K562 (cell line): Measurements from ENCODE around the gene RPL22. TPM values are rescaled to one million over a fixed set of nuclear protein-coding genes. Genes with fewer than 3 reads are reported as not detected.
A peak's percentile ranks its signal among the peaks of the same experiment; 100 is the strongest.

ENCODE experiments used
- ATAC-seq: fragments of 200-7000 bp; cut with Tn5 transposase; 3 replicates; pipeline ENCODE4 v1.9.1; 2020; ENCODE audit warnings: moderate library complexity
- BruUV-seq: library from RNA; stranded (reverse); fragments of 400-500 nt; replicated peaks from 2 replicates; lab custom pipeline; 2021; lab: Mats Ljungman, UMichigan
- CTCF ChIA-PET: fragments of 300-600 bp; formaldehyde crosslinking; extraction: SDS; loops from one replicate; lab custom pipeline; 2021; ENCODE audit warnings: low intra/inter-chr PET ratio; lab: Yijun Ruan, JAX
- POLR2A ChIA-PET: fragments of 300-600, 350-650 bp; sonication (Branson Sonifier 250); formaldehyde crosslinking; extraction: SDS; loops from one replicate; lab custom pipeline; 2021; ENCODE audit warnings: antibody characterized with exemption, inconsistent platforms; lab: Yijun Ruan, JAX
- DNase-seq, 4 experiments: peaks; one replicate each; pipeline versions ENCODE4 v3.0.0 to v3.0.0-alpha.2; 2011 to 2018; ENCODE audit warnings: low spot score in 3 of 4, mixed read lengths in 3 of 4; ENCODE audit errors: extremely low read depth in 1 of 4
- FAIRE-seq: peaks from 2 replicates; lab custom pipeline; 2011; peaks lifted over from hg19 to GRCh38; lab: Jason Lieb, UNC
- H2AFZ ChIP-seq: 2 replicates; pipeline ENCODE4 v1.6.0; 2011; ENCODE audit warnings: low read depth, low read length, control low read depth, inconsistent platforms
- H3K27ac ChIP-seq: fragments of 200-600 bp; 3 replicates; pipeline ENCODE4 v1.8.0; 2011; ENCODE audit warnings: low read depth, mild to moderate bottlenecking, control low read depth, inconsistent platforms, low read length, moderate library complexity, mixed read lengths; ENCODE audit errors: extremely low read depth
- H3K27me3 ChIP-seq, 2 experiments: fragments of 300-600 bp in 1 of 2; 2 replicates in 1 of 2; 3 replicates in 1 of 2; pipeline versions ENCODE4 v1.6.0 to v1.8.0; 2011; ENCODE audit warnings: inconsistent platforms in 2 of 2, low read length in 2 of 2, mild to moderate bottlenecking in 1 of 2, mixed read lengths in 1 of 2, moderate library complexity in 1 of 2; ENCODE audit not compliant: control insufficient read depth in 2 of 2, insufficient read depth in 2 of 2
- H3K36me3 ChIP-seq: fragments of 300-600 bp; 3 replicates; pipeline ENCODE4 v1.8.0; 2011; ENCODE audit warnings: mild to moderate bottlenecking, low read length, inconsistent platforms; ENCODE audit not compliant: control insufficient read depth, insufficient read depth
- H3K4me1 ChIP-seq, 2 experiments: fragments of 200-600 bp in 1 of 2; replicated peaks in 1 of 2; 2 replicates in 1 of 2; 3 replicates in 1 of 2; pipeline versions ENCODE4 v1.5.1 to v1.8.0; 2011; ENCODE audit warnings: inconsistent platforms in 2 of 2, low read length in 2 of 2, mild to moderate bottlenecking in 1 of 2, mixed read lengths in 1 of 2, moderate library complexity in 1 of 2; ENCODE audit not compliant: control insufficient read depth in 2 of 2, insufficient read depth in 2 of 2
- H3K4me2 ChIP-seq: 2 replicates; pipeline ENCODE4 v1.6.1; 2011; ENCODE audit warnings: low read length, control low read depth, inconsistent platforms, mixed read lengths; ENCODE audit not compliant: insufficient read depth
- H3K4me3 ChIP-seq: fragments of 200-600 bp; sonication (generic), shearing (Covaris generic); 2 replicates; pipeline ENCODE4 v1.5.1; 2016; ENCODE audit warnings: control low read depth, inconsistent platforms
- H3K79me2 ChIP-seq: fragments of 200-600 bp; 3 replicates; pipeline ENCODE4 v1.8.0; 2011; ENCODE audit warnings: low read length, inconsistent platforms; ENCODE audit not compliant: control insufficient read depth, insufficient read depth
- H3K9ac ChIP-seq, 2 experiments: 2 replicates each; pipeline versions ENCODE4 v1.6.0 to v1.6.1; 2011; ENCODE audit warnings: low read depth in 2 of 2, low read length in 2 of 2, control low read depth in 1 of 2, inconsistent platforms in 1 of 2, mild to moderate bottlenecking in 1 of 2, mixed read lengths in 1 of 2; ENCODE audit not compliant: insufficient read depth in 1 of 2
- H3K9me1 ChIP-seq: one replicate; pipeline ENCODE4 v1.6.0; 2011; ENCODE audit warnings: inconsistent platforms, mild to moderate bottlenecking, low read length, moderate library complexity; ENCODE audit not compliant: control insufficient read depth, insufficient read depth
- H3K9me3 ChIP-seq: replicated peaks from 2 replicates; pipeline ENCODE4 v1.5.1; 2011; ENCODE audit warnings: low read depth, low read length, inconsistent platforms; ENCODE audit not compliant: control insufficient read depth, insufficient read depth
- H4K20me1 ChIP-seq: replicated peaks from 2 replicates; pipeline ENCODE4 v1.6.1; 2011; ENCODE audit warnings: low read length, inconsistent platforms, mixed read lengths; ENCODE audit not compliant: control insufficient read depth, insufficient read depth
- ETV5 ChIP-seq: sonication (generic); formaldehyde crosslinking; IDR thresholded peaks from 2 replicates; pipeline ENCODE4 v1.4.0; 2020; ENCODE audit warnings: low read depth, mild to moderate bottlenecking, missing genetic modification reagents
- L3MBTL2 ChIP-seq: fragments of 450-650 bp; IDR thresholded peaks from 2 replicates; pipeline ENCODE4 v1.6.1; 2016; ENCODE audit warnings: mild to moderate bottlenecking, moderate library complexity
- RBBP5 ChIP-seq: fragments of 200-600 bp; sonication (generic); IDR thresholded peaks from 2 replicates; pipeline ENCODE4 v1.6.1; 2012; ENCODE audit warnings: borderline replicate concordance, mild to moderate bottlenecking, low read length, control low read depth, inconsistent platforms; ENCODE audit not compliant: insufficient read depth, poor library complexity, severe bottlenecking
- ZBTB1 ChIP-seq: sonication (generic); formaldehyde crosslinking; IDR thresholded peaks from 2 replicates; pipeline ENCODE4 v1.8.1; 2023; ENCODE audit warnings: missing genetic modification reagents, low read depth, mild to moderate bottlenecking, borderline replicate concordance
- ZNF785 ChIP-seq: fragments of 250-450 bp; sonication (Bioruptor Pico); IDR thresholded peaks from 2 replicates; pipeline ENCODE4 v1.4.0; 2020; ENCODE audit warnings: mild to moderate bottlenecking
- WGBS: fragments of 100-300 bp; shearing (Covaris generic); methylation state at CpG from one replicate; pipeline ENCODE4 v1.1.6; 2016; ENCODE audit warnings: low coverage, mixed read lengths; ENCODE audit not compliant: insufficient coverage; ENCODE audit errors: missing lambda C conversion rate; 5-methylcytosine and 5-hydroxymethylcytosine counted together
- in situ Hi-C: fragments of 300-500 bp; cut with MboI; formaldehyde crosslinking; loops from 4 replicates; pipeline ENCODE4 v1.15.0; 2018; ENCODE audit warnings: inconsistent platforms, mixed read lengths
- intact Hi-C: fragments of 100-400 bp; cut with micrococcal nuclease; formaldehyde crosslinking; loops from 2 replicates; pipeline ENCODE4 v1.14.2; 2022
- polyA plus RNA-seq, 8 experiments: library from polyadenylated mRNA; depleted of rRNA in 4 of 8; stranded (reverse) in 5 of 8; unstranded in 3 of 8; fragments of >200 nt; fragmentation: Nextera tagmentation in 2 of 8; fragmentation: Illumina TruSeq in 1 of 8; extraction: Ambion mirVana in 2 of 8; extraction: Trizol in 1 of 8; gene quantifications; 2 replicates each; pipeline versions ENCODE4 v1.2.1 to v1.2.3, GENCODE V29; 2011 to 2014; ENCODE audit warnings: inconsistent platforms in 1 of 8, missing spikeins in 1 of 8
- total RNA-seq, 7 experiments: library from RNA; depleted of rRNA in 6 of 7; stranded (reverse); fragments of >200 nt in 6 of 7; fragmentation: Illumina TruSeq in 2 of 7; extraction: Trizol in 2 of 7; gene quantifications; 2 replicates each; pipeline versions ENCODE4 v1.2.1 to v1.2.3, GENCODE V29; 2011 to 2021; ENCODE audit warnings: low replicate concordance in 1 of 7
- TF ChIP-seq, protein P1 (sequence below), 2 experiments: fragments of 450-650 bp; formaldehyde crosslinking in 1 of 2; IDR thresholded peaks; 2 replicates each; pipeline versions ENCODE4 v1.4.0 to v1.6.1; 2014 to 2020; ENCODE audit warnings: mild to moderate bottlenecking in 2 of 2, borderline replicate concordance in 1 of 2, low read depth in 1 of 2

Gene RPL22
- total and polyA plus RNA-seq, 9 of the 15 experiments (the other 6 are each of a cell fraction or from before 2014, with no cell fraction given): 467 to 1,165 (median 607) TPM

DNA sequence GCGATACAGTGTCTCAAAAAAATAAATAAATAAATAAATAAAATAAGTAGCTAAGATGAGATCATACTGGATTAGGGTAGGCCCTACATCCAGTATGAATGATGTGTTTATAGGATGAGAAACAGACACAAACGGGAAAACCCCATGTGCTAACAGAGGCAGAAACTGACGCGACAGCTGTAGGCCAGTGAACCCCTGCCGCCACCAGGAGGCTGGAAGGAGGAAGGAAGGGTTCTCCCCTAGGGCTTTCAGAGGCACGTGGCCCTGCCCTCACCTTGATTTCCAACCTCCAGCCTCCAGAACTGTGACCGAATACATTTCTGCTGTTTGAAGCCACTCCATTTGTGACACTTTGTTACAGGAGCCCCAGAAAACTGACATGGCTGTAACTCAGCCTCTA lies 57.8 kb downstream of the RPL22 start:
- BruUV-seq: no TSS peak
- POLR2A ChIA-PET: no interaction called here
- Histone ChIP-seq H3K27me3 (peaks cover 64 to 89% of the 10 kb centered on the region in 2 experiments), H3K36me3 (no peaks in the 10 kb centered on the region), H4K20me1 (peaks cover 37% of the 10 kb centered on the region), H3K79me2 (no peaks in the 10 kb centered on the region), H3K4me1 (peaks cover 0 to 16% of the 10 kb centered on the region in 2 experiments; a peak in 1 of 5 replicates), H3K27ac (no peak overlapping the region), H3K4me2 (no peak overlapping the region), H3K9me1 (no peaks in the 10 kb centered on the region), H3K4me3 (no peak overlapping the region), H3K9ac (peak overlapping the region in 1 of 2 experiments; percentile 67; a peak in 1 of 4 replicates), H3K9me3 (no peaks in the 10 kb centered on the region), H2AFZ (no peak overlapping the region)
- intact Hi-C loops (loop anchor here (1.0 kb wide), 1 partner anchor 88 kb away; no protein-coding TSS in a partner anchor), in situ Hi-C loops (no loop called here)
- WGBS: 4% methylated on average over 7 of the region's 7 CpGs
- CTCF ChIA-PET: no interaction called here
- DNase-seq (peak; percentile 54 to 69 (median 61)), ATAC-seq (peak; percentile 90), FAIRE-seq (peak; percentile 86)
- TF ChIP-seq L3MBTL2 (peak; percentile 70; the same call in 1 of the 2 replicates), RBBP5 (no peak), ZNF785 (CRISPR knock-in tag) (no peak), ETV5 (CRISPR knock-in tag) (no peak), ZBTB1 (CRISPR knock-in tag) (no peak)
- TF ChIP-seq, protein P1, sequence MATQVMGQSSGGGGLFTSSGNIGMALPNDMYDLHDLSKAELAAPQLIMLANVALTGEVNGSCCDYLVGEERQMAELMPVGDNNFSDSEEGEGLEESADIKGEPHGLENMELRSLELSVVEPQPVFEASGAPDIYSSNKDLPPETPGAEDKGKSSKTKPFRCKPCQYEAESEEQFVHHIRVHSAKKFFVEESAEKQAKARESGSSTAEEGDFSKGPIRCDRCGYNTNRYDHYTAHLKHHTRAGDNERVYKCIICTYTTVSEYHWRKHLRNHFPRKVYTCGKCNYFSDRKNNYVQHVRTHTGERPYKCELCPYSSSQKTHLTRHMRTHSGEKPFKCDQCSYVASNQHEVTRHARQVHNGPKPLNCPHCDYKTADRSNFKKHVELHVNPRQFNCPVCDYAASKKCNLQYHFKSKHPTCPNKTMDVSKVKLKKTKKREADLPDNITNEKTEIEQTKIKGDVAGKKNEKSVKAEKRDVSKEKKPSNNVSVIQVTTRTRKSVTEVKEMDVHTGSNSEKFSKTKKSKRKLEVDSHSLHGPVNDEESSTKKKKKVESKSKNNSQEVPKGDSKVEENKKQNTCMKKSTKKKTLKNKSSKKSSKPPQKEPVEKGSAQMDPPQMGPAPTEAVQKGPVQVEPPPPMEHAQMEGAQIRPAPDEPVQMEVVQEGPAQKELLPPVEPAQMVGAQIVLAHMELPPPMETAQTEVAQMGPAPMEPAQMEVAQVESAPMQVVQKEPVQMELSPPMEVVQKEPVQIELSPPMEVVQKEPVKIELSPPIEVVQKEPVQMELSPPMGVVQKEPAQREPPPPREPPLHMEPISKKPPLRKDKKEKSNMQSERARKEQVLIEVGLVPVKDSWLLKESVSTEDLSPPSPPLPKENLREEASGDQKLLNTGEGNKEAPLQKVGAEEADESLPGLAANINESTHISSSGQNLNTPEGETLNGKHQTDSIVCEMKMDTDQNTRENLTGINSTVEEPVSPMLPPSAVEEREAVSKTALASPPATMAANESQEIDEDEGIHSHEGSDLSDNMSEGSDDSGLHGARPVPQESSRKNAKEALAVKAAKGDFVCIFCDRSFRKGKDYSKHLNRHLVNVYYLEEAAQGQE (IDR thresholded peaks at IDR 0.05; ENCODE audit: borderline replicate concordance): peak; percentile 62
- TF ChIP-seq, protein P1 (CRISPR knock-in tag; IDR thresholded peaks at IDR 0.05; ENCODE audit: low read depth): no peak
